H54 (cell line): ENCODE data around the gene ICOSLG.
"Not testable (repeated sequence)": the region's sequence is repeated elsewhere in the genome, so short reads cannot be mapped to it uniquely, and the experiment has no call there.

Experiments
- DNase-seq: peaks from one replicate; pipeline ENCODE4 v3.0.0; 2011; ENCODE audit warnings: low spot score, mixed read lengths; ENCODE audit not compliant: insufficient read length
- FAIRE-seq: peaks from 3 replicates; lab custom pipeline; 2011; peaks lifted over from hg19 to GRCh38; lab: Jason Lieb, UNC
- POLR2A ChIP-seq: IDR thresholded peaks from 2 replicates; pipeline ENCODE4 v1.6.1; 2011; ENCODE audit warnings: low read depth, mild to moderate bottlenecking, low read length

ICOSLG gene

GRCh38 chr21:44207860-44208646 is 32.7 kb downstream of the ICOSLG start:
- DNase-seq, FAIRE-seq: not testable (repeated sequence)

DNA sequence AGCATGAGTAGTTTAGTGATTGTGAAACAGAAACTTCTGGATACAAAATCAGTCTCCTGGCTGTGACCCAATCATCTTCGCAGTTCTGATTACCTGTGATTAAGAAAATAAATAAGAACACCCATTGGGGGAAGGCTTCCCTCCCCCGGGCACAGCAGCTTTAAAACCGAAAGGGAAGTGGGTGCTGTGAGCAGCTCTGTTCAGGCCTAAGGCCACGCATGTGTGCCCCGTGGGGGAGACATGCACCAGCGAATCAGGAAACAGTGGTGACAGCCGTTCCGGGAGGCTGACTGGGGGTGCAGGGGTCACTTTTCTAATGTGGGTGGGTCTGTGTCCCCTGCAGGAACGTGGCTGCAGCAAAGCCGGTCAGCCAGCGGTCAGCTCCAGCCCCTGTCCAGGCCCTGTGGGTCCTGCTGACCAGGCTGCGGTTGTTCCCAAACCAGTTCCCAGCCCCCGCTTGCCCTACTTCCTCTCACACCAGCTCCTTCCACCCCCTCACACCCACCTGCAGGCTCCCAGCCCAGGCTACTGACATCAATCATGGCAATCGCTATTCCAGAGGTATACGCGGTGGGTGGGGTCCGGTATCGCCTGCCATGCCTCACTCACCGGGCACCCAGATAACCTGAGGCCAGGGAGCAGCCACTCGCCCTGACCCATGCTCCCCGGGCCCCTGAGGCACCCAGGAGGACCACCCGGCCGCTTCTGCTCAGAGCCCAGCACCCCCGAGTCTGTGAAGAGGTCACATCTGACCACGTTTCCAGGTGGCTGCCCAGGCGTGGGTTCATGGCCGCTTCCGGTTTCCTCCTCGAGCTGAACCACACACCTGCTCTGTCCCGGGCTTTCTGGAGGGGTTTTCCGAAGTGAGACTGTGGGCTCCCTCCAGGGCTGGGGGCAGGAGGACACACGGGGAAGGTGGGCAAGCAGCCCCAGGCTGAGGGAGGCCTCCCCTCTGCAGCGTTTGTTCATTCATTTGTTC is 33.8 kb downstream of the ICOSLG start:
- DNase-seq, FAIRE-seq: not testable (repeated sequence)

- not testable (repeated sequence) for DNase-seq, FAIRE-seq
These were observed 34.6 kb downstream of the ICOSLG start for GRCh38 chr21:44206187-44206586.

DNA sequence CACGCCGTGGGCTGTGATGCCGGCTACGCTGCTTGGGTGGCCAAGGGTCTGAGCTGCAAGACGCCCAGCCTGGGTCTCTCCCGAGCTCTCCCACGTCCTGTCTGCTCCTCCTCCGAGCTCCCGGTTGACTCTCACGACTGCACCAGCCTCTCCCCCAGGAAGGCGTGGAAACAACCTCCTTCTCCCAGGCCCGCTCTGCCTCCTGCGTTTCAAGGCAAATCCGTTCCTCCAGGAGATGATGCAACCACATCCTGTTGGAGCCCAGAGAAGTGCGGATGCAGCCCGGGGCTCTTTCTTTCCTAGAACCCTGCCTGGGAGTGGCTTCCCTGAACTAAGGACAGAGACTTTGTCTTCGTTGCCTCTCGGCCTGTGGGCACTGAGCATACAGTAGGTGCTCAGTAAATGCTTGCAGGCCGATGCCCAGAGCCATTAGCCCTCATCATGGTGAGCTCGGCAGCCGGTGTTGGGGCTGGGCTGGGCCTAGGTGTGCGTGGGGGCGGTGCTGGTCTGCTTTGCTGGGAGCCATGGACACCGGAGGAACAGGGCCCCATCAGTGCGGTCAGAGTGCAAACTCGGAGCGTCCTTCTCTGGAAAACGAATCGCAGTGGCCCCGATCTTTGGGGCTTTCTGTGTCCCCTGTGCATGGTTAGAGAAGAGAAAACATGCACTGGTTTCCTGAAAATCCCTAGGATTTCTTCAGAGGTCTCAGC is 38.0 kb downstream of the ICOSLG start:
- not testable (repeated sequence) for DNase-seq, FAIRE-seq

DNA sequence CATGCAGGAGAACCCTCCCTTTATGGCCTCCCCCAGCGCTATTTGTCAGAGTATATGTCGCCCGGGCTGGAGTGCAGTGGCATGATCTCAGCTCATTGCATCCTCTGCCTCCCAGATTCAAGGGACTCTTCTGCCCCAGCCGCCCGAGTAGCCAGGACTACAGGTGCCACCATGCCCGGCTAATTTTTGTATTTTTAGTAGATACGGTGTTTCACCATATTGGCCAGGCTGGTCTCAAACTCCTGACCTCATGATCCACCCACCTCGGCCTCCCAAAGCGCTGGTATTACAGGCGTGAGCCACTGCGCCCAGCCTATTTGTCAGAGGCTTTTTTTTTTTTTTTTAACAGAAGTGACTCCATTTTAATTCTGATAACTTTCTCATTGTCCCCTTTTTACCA is 40.7 kb downstream of the ICOSLG start:
- FAIRE-seq: not testable (repeated sequence)

DNA sequence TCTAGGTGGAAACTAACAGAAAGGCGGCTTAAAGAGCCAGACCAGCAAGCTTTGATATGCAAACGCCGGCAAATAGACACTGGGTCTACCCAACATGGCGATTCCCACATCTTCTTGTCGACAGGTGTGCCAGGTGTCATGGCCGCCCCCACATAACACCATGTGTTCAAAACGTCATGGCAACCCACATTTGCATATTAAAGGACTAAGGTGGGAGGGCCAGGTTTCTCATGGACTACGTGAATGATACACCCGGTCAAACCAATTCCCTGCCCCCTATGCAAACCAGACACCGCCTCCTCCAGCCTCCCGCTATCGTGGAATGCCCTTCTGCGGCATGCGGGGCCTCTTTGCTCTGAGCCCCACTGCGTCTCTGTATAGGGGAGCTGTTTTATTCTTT is 41.3 kb downstream of the ICOSLG start:
- DNase-seq (no peak), FAIRE-seq (no peak)
- TF ChIP-seq POLR2A: no peak

More for the DNA sequence above, 40.7 kb downstream of the ICOSLG start:
- not testable (repeated sequence) for DNase-seq

GRCh38 chr21:44197156-44197516 is 43.6 kb downstream of the ICOSLG start:
- DNase-seq, FAIRE-seq: not testable (repeated sequence)

GRCh38 chr21:44196212-44197155 is 44.3 kb downstream of the ICOSLG start:
- DNase-seq, FAIRE-seq: not testable (repeated sequence)

- FAIRE-seq, DNase-seq: not testable (repeated sequence)
These were observed 45.9 kb downstream of the ICOSLG start for GRCh38 chr21:44194888-44195287.

- FAIRE-seq, DNase-seq: not testable (repeated sequence)
These were observed 46.3 kb downstream of the ICOSLG start for GRCh38 chr21:44194451-44194850.

DNA sequence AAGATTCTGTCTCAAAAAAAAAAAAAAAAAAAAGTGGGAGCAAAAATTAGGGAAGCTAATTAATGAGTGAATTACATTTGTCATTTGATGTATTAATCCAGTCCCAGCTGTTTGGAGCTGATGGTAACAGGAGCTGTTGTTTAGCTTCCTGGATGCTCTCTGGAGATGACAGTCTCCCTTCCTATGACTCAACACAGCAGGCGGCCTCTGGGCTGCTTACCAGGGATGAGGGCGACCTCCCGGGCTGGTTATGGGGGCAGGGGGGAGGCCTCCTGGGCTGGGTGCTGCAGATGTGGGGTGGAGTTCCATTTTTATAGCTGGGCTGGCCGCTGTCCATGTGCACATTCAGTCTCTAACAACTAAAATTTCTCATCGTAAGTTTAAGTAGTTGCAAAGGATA is 47.6 kb downstream of the ICOSLG start:
- DNase-seq: not testable (repeated sequence)
- peak; percentile 76 for FAIRE-seq

- FAIRE-seq, DNase-seq: not testable (repeated sequence)
These were observed 50.1 kb downstream of the ICOSLG start for GRCh38 chr21:44190349-44191271.

DNA sequence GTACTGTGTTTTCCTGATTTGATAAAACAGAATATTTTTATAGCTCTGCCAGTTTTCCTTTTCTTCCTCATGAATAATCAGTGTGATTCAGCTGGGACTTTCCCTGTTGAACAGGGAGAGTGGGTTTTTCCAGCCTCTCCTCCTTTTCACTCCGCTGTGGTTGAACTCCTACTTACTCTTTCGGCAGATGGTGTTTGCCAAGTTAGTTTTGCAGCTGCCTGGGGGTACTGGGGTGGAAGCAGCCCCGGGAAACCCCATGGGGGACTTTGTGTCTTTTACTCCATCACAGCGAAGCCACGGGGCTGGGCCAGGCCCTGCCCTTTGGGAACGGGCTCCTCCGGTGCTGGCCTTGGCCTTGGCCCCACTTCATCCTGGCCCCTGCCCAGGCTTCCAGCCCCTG is 55.9 kb downstream of the ICOSLG start:
- DNase-seq, FAIRE-seq: not testable (repeated sequence)

GRCh38 chr21:44182202-44182601 is 58.5 kb downstream of the ICOSLG start:
- not testable (repeated sequence) for DNase-seq, FAIRE-seq

GRCh38 chr21:44181506-44181905 is 59.2 kb downstream of the ICOSLG start:
- not testable (repeated sequence) for DNase-seq, FAIRE-seq

- FAIRE-seq, DNase-seq: not testable (repeated sequence)
These were observed 64.6 kb downstream of the ICOSLG start for GRCh38 chr21:44176127-44176526.

GRCh38 chr21:44175189-44175588 is 65.6 kb downstream of the ICOSLG start:
- not testable (repeated sequence) for DNase-seq, FAIRE-seq
